ES-I3 (cell line): ENCODE results near the gene TSSC4.

Experiments used
- H3K36me3 ChIP-seq: 2 replicates; pipeline ENCODE4 v1.6.1; 2013; ENCODE audit warnings: mild to moderate bottlenecking, low read length, control low read depth, moderate library complexity; ENCODE audit not compliant: insufficient read depth
- H3K4me1 ChIP-seq: 2 replicates; pipeline ENCODE4 v1.6.1; 2013; ENCODE audit warnings: mild to moderate bottlenecking, control low read depth, low read length; ENCODE audit not compliant: insufficient read depth
- H3K9ac ChIP-seq: 2 replicates; pipeline ENCODE4 v1.6.1; 2013; ENCODE audit warnings: low read depth, mild to moderate bottlenecking, low read length, moderate library complexity
- H3K9me3 ChIP-seq: 2 replicates; pipeline ENCODE4 v1.6.1; 2013; ENCODE audit warnings: mild to moderate bottlenecking, low read length, moderate library complexity; ENCODE audit not compliant: control insufficient read depth, insufficient read depth

TSSC4 gene

DNA sequence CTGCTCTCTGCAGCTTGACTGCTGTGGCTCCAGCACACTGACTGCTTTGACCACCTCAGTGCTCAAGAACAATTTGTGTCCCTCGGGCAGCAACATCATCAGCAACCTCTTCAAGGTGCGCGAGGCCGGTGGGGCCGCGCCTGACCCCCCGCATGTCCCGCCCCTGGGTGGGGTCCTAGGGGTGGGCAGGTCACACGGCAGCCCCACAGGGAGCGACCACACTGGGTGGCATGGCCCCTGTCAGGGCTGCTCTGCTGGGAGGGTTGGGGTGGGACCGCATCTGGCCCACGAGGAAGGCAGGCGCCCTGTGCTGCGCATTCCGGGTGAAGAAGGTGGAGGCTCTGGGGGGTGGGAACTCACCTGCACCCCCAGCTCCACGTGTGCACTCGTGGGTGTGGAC, 4.7 kb upstream of the TSSC4 start:
- Histone ChIP-seq H3K4me1 (no peaks in the 10 kb centered on the region; the same call in 1 of the 2 replicates), H3K9me3 (no peaks in the 10 kb centered on the region), H3K36me3 (peaks cover 5% of the 10 kb centered on the region), H3K9ac (no peak overlapping the region)

DNA sequence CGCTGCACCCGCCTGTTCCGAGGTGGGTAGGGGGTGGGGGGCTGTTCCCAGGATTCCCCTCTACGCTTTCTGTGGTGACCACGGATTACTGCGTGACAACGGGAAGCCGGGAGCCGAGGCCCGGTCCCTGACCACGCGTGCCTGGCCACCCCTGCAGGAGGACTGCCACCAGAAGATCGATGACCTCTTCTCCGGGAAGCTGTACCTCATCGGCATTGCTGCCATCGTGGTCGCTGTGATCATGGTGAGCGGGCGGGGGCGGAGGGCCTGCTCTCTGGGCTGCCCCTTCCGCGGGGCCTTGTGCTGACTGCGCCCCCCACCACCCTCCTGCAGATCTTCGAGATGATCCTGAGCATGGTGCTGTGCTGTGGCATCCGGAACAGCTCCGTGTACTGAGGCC, 4.1 kb upstream of the TSSC4 start:
- H3K36me3 ChIP-seq: peaks cover 5% of the 10 kb centered on the region
- no peaks in the 10 kb centered on the region for H3K4me1 ChIP-seq
- no peak overlapping the region for H3K9ac ChIP-seq
- no peaks in the 10 kb centered on the region for H3K9me3 ChIP-seq

DNA sequence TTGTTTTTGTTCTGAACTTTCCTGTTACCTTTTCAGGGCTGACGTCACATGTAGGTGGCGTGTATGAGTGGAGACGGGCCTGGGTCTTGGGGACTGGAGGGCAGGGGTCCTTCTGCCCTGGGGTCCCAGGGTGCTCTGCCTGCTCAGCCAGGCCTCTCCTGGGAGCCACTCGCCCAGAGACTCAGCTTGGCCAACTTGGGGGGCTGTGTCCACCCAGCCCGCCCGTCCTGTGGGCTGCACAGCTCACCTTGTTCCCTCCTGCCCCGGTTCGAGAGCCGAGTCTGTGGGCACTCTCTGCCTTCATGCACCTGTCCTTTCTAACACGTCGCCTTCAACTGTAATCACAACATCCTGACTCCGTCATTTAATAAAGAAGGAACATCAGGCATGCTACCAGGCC, 3.5 kb upstream of the TSSC4 start:
- no peaks in the 10 kb centered on the region for H3K4me1 ChIP-seq
- H3K36me3 ChIP-seq: peaks cover 5% of the 10 kb centered on the region
- H3K9ac ChIP-seq: no peak overlapping the region
- no peaks in the 10 kb centered on the region for H3K9me3 ChIP-seq

DNA sequence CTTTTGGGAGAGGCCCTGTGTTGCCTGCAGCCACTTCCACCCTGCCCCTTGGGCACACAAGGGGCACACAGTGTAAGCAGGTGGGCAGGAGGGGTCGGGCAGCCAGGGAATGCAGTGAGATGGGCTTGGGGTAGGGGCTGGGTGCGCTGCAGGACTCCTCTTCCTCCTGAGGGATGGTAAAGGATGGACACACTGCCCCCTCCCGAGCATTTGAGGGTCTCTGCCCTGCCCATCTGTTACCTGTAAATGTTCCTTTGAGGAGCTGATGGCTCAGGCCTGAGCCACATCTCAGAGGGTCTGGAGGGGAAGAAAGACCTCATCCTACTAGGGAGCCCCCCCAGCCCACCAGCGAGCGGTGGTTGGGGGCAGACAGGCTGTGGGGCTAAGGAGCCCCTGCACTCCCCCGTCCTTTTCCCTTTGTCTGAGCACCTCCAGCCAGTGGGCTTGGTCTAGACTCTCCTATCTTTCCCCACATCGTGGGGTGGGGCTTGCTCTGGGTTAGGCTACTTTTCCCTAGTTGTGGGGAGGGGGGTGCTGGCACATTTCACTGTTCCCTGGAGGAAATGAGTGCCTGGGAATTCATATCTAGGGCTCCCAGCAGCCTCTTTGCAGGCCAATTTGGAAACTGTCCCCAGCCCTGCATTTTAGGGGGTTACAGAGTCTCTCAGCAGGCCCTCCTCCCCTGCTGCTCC, 1.7 kb upstream of the TSSC4 start:
- Histone ChIP-seq H3K36me3 (peaks cover 5% of the 10 kb centered on the region), H3K9me3 (no peaks in the 10 kb centered on the region), H3K9ac (peak overlapping the region; percentile 60), H3K4me1 (no peaks in the 10 kb centered on the region)

DNA sequence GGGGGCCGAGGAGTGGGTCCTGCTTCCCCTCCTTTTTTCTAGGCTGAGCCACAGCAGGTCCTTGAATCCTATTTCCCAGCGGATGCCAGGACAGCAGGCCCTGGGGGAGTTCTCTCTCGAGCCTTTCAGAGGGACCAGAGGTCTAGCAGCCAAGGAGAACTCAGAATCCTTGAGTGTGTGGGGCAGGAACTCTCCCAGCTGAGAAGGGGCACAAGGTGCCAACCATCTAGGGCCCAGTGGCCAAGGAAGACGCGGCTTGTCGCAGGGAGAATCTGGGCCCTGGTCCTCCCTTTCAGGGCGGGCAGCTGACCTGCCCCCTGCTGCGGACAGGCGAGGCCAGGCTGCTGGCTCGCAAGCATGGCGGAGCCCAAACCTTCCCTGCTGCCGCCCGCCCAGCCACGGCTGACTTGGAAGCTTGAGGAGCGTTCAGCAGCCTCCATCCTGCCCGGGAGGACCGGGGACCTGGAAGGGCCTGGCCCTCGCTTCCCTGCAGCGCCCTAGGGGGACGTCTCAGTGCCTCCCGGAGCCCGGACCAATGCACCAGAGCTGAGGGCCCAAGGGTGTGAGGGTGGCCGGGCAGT, 972 bp upstream of the TSSC4 start:
- Histone ChIP-seq H3K9me3 (no peaks in the 10 kb centered on the region), H3K9ac (peak overlapping the region; percentile 60), H3K36me3 (peaks cover 5% of the 10 kb centered on the region), H3K4me1 (no peaks in the 10 kb centered on the region)

DNA sequence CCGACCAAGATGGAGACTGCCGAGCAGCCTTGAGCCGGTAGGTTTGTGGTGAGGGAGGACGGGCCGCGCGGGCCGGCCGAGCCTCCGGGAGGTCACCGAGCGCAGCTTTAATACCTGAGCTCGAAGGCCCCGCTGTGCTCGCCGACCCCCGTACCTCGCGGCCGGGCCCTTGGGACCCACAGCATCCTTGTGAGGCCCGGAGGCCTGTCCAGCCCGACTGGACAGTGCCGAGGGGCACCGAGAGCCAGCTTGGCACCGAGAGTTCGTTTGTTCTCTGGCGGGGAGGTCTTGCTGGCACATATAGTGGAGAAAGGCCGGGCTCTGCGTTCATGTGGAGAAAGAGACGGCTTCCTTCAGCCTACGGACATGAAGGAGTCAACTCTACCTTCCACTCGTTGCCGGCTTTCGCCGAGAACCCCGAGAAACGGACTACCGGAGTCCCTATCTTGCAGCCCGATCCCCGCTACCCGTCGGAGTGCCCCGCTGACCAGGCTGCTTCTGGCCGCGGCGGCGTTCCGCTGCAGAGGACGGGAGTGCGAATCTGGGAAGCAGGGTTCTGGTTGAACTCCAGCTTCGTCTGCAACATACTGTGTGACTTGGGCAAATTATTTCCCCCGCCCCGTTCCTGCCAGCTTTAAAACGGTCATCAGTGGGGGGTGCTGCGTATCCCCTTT, 349 bp downstream of the TSSC4 start:
- H3K4me1 ChIP-seq: no peaks in the 10 kb centered on the region
- peaks cover 5% of the 10 kb centered on the region for H3K36me3 ChIP-seq
- peak overlapping the region; percentile 97 for H3K9ac ChIP-seq
- H3K9me3 ChIP-seq: no peaks in the 10 kb centered on the region

DNA sequence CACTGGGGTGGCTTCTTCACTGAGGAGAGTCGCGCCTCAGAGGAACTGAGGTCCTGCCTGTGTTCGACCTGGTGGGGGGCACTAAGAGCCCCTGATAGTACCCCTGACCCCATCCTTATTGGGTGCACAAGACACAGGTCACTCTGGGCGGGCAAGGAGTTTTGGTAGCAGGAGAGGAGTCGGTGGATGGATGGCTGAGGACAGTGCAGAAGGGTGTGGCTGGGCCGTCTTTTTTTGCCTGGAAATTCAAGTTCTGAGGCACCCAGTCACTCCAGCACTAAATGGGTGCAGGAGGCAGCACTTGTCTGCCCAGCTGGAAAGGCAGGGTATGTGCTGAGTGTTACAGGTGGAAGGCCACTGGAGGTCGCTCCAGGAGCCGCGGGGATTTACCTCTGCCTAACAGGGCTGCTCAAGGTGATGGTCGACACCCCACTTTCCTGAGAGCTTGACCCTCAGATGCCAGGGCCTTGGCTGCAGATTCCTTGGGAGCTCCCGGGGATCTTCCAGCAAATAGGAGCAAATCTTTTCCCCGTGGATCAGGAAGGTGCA, 960 bp downstream of the TSSC4 start:
- Histone ChIP-seq H3K9me3 (no peaks in the 10 kb centered on the region), H3K36me3 (peaks cover 2% of the 10 kb centered on the region), H3K4me1 (no peaks in the 10 kb centered on the region), H3K9ac (peak overlapping the region; percentile 97)

DNA sequence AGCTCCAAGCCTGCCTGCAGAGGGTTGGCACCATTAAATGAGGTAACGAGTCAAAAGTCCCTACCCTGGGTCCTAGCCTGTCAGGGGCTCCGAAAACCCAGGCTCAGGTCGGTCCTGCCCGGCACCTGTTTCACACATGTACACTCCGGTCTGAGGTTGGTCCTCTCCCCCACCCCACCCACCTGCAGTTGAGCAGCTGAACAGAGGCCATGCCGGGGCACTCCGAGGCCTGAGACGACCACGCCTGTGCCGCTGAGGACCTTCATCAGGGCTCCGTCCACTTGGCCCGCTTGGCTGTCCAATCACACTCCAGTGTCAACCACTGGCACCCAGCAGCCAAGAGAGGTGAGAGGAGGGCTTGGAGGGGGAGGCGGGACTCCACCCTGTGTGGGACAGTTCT, 1.6 kb downstream of the TSSC4 start:
- H3K9ac ChIP-seq: no peak overlapping the region
- H3K9me3 ChIP-seq: no peaks in the 10 kb centered on the region
- H3K36me3 ChIP-seq: no peaks in the 10 kb centered on the region
- H3K4me1 ChIP-seq: no peaks in the 10 kb centered on the region

DNA sequence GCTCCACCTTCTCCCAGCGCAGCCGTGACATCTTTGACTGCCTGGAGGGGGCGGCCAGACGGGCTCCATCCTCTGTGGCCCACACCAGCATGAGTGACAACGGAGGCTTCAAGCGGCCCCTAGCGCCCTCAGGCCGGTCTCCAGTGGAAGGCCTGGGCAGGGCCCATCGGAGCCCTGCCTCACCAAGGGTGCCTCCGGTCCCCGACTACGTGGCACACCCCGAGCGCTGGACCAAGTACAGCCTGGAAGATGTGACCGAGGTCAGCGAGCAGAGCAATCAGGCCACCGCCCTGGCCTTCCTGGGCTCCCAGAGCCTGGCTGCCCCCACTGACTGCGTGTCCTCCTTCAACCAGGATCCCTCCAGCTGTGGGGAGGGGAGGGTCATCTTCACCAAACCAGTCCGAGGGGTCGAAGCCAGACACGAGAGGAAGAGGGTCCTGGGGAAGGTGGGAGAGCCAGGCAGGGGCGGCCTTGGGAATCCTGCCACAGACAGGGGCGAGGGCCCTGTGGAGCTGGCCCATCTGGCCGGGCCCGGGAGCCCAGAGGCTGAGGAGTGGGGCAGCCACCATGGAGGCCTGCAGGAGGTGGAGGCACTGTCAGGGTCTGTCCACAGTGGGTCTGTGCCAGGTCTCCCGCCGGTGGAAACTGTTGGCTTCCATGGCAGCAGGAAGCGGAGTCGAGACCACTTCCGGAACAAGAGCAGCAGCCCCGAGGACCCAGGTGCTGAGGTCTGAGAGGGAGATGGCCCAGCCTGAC, 2.5 kb downstream of the TSSC4 start:
- H3K9me3 ChIP-seq: no peaks in the 10 kb centered on the region
- no peaks in the 10 kb centered on the region for H3K36me3 ChIP-seq
- no peak overlapping the region for H3K9ac ChIP-seq
- no peaks in the 10 kb centered on the region for H3K4me1 ChIP-seq

DNA sequence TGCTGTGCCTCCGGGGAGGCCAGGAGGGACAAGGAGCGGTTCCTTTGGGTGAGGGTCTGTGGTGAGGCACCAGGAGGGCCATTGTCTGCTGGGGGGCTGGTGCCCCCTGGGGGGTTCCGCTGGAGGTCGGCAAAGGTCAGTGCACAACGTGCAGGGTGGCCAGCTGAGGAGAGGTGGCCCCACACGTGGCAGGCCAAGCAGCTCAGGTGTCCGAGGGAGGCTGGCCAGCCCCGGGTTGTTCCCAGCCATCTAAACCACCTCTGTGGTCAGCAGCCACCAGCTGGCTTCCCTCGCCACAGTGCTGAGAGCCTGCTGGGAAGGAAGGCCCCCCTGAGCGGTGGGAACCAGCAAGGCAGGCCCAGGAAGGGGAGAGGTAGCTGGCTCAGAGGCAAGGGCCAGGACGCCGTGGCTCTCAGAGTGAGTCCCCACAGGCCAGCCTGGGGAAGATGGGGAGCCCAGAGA, 4.2 kb downstream of the TSSC4 start:
- H3K9me3 ChIP-seq: no peaks in the 10 kb centered on the region
- no peaks in the 10 kb centered on the region for H3K4me1 ChIP-seq
- no peaks in the 10 kb centered on the region for H3K36me3 ChIP-seq
- no peak overlapping the region for H3K9ac ChIP-seq

DNA sequence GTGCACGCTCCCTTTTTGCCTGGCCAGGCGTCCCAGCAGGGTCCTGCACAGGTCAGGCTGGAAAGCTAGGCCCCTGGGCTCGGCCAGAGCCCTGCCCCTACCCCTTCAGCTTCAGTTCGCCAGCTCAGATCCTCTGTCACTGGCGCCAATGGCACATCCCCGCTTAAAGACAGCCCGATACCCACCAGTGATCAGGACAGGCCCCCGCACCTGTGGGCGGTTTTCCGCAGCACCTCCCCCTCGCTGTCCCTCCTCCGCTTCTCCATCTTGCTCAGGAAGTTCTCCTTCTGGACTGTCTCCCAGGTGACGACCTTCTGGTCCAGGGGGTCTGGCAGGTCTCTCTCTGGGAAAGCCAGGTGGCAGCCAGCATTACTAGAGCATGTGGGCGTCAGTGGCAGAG, 5.9 kb downstream of the TSSC4 start:
- no peaks in the 10 kb centered on the region for H3K9me3 ChIP-seq
- H3K4me1 ChIP-seq: no peaks in the 10 kb centered on the region

DNA sequence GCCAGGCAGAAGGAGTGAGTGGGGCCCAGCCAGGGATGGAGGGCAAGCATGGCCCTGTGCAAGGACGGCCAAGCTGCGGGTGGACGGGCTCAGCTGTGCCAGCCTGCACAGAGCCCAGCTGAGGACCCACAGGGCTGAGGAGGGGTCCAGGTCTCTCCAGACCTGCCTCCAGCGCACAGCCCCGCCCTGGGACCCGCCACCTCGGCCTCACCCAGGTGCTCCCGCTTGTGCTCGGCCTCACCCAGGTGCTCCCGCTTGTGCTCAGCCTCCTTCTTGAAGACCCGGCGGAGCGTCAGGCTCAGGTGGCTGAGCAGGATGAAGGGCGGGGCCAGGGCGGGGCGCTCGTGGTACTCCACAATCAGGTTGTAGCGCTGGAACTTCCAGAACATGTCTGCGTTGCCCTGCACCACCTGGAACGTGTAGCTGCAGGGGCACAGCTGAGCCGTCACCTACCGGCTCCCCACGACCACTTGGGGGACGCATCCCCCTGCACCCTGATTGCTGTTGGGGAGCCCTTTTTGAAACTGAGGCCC, 6.4 kb downstream of the TSSC4 start:
- no peaks in the 10 kb centered on the region for H3K4me1 ChIP-seq
- no peaks in the 10 kb centered on the region for H3K9me3 ChIP-seq
- H3K9ac ChIP-seq: no peak overlapping the region
- no peaks in the 10 kb centered on the region for H3K36me3 ChIP-seq

More for the DNA sequence above, 5.9 kb downstream of the TSSC4 start:
- Histone ChIP-seq H3K36me3 (no peaks in the 10 kb centered on the region), H3K9ac (no peak overlapping the region)

DNA sequence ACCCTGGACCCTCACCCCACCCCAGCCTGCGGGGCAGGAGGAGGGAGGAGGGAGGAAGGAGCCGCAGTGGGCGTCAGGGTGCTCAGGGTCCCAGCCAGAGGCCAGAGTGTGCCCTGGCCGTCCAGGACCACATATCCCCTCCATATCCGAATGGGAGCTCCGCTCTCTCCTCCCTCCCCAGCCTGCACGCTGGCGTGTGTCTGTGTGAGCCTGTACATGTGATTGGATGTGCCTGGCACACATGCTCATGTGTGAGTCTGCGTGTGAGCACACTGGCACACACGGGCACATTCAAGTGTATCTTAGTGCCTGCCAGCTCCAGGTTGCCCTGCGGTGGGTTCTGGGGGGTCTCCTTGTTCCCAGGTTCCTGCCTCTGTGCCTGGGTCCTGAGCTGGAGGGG, 8.1 kb downstream of the TSSC4 start:
- H3K9ac ChIP-seq: no peak overlapping the region
- H3K9me3 ChIP-seq: no peaks in the 10 kb centered on the region
- no peaks in the 10 kb centered on the region for H3K4me1 ChIP-seq
- H3K36me3 ChIP-seq: no peaks in the 10 kb centered on the region

DNA sequence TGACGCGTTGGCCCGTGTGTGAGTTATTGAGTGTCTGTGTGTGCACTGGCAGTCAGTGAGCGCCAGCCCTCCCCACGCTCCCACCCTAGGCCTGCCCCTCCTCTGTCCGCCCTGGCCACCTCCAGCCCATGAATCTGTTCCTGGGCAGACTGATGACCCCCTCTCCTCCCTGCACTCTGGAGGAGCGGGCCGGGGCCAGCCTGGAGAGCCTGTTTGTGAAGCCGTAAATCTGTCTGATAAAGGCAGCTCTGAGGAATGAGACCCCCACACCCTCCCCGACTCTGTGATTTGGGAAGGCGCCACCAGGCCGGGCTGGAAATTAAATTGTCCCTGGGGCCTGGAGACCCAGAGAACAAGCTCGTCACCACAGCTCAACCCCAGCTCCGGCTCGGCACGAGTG, 8.6 kb downstream of the TSSC4 start:
- no peak overlapping the region for H3K9ac ChIP-seq
- no peaks in the 10 kb centered on the region for H3K4me1 ChIP-seq
- H3K9me3 ChIP-seq: no peaks in the 10 kb centered on the region
- no peaks in the 10 kb centered on the region for H3K36me3 ChIP-seq
